Esophagus squamous epithelium (tissue), 4 donors: Measurements from ENCODE around the gene PEX3.

ENCODE experiments used
- CTCF ChIP-seq, 6 experiments: fragments of 450-650 bp in 4 of 6; fragments of 200-600 bp in 2 of 6; sonication (generic) in 2 of 6; IDR thresholded peaks; one replicate each; pipeline ENCODE4 v1.5.1; 2016 to 2019; ENCODE audit warnings: antibody characterized with exemption in 6 of 6, mild to moderate bottlenecking in 4 of 6, moderate library complexity in 4 of 6
- POLR2A ChIP-seq, 4 donors: fragments of 450-650 bp; IDR thresholded peaks; one replicate each; pipeline ENCODE4 v1.6.1; 2017; ENCODE audit warnings: antibody characterized with exemption in 4 of 4, mild to moderate bottlenecking in 4 of 4, moderate library complexity in 3 of 4

DNA sequence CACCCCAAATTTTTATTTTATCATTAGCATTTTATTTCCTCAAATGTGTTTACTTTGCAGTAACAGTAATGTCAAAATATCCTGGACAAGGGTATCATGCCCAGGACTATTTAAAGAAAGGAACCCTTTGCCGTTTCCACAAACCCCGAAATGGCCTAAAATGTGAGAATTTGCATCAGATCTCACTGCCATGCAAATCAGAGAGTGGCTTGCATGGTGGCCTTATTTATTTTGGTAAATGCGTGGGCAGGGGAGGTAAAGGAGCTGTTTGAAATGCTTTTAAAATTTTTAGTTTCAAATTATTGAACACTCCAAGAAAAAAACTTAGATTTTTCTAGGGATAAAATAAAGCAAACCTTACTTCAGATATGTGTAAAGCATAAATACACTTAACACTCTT lies 43.9 kb upstream of the PEX3 start:
- TF ChIP-seq CTCF (IDR thresholded peaks at IDR 0.05) (no peak), POLR2A (IDR thresholded peaks at IDR 0.05) (no peak)
